GM19240 (cell line): ENCODE results near the gene VAMP4.

Experiments used
- DNase-seq: peaks from one replicate; pipeline ENCODE4 v3.0.0; 2011; ENCODE audit warnings: low spot score; ENCODE audit not compliant: insufficient read length

Gene VAMP4

GRCh38 chr1:171741872-171742576 lies at the start of gene VAMP4:
Gene VAMP4 (minus strand): TSS chr1:171742065. CDS start chr1:171738414, 3,651 bp downstream.
- DNase-seq, result peak; percentile 57

GRCh38 chr1:171790318-171790717 lies 48.5 kb upstream of the VAMP4 start:
- DNase-seq, result no peak

- DNase-seq, result no peak
Observed at GRCh38 chr1:171788696-171789095, 46.8 kb upstream of the VAMP4 start.

GRCh38 chr1:171787686-171788480 lies 46.0 kb upstream of the VAMP4 start:
- no peak for DNase-seq

GRCh38 chr1:171786534-171786933 lies 44.7 kb upstream of the VAMP4 start:
- no peak for DNase-seq

- DNase-seq, result no peak
Observed at GRCh38 chr1:171785766-171786165, 43.9 kb upstream of the VAMP4 start.

GRCh38 chr1:171784784-171785183 lies 42.9 kb upstream of the VAMP4 start:
- DNase-seq, result peak; percentile 18

- no peak for DNase-seq
Observed at GRCh38 chr1:171783816-171784530, 42.1 kb upstream of the VAMP4 start.

GRCh38 chr1:171781176-171781875 lies 39.5 kb upstream of the VAMP4 start, which contains the start of gene METTL13:
Gene METTL13 (plus strand): TSS chr1:171781660. CDS start chr1:171781968, 308 bp downstream.
- DNase-seq, result peak; percentile 88

GRCh38 chr1:171780583-171781175 lies 38.8 kb upstream of the VAMP4 start:
- no peak for DNase-seq

- no peak for DNase-seq
Observed at GRCh38 chr1:171772312-171772711, 30.4 kb upstream of the VAMP4 start.

GRCh38 chr1:171769754-171770153 lies 27.9 kb upstream of the VAMP4 start:
- DNase-seq, result no peak

- DNase-seq, result no peak
Observed at GRCh38 chr1:171769171-171769570, 27.3 kb upstream of the VAMP4 start.

- DNase-seq, result no peak
Observed at GRCh38 chr1:171763764-171764163, 21.9 kb upstream of the VAMP4 start.

- DNase-seq, result no peak
Observed at GRCh38 chr1:171762143-171762563, 20.3 kb upstream of the VAMP4 start.

- no peak for DNase-seq
Observed at GRCh38 chr1:171758011-171758410, 16.1 kb upstream of the VAMP4 start.

GRCh38 chr1:171756856-171757255 lies 15.0 kb upstream of the VAMP4 start:
- DNase-seq, result no peak

- no peak for DNase-seq
Observed at GRCh38 chr1:171754971-171755370, 13.1 kb upstream of the VAMP4 start.

- no peak for DNase-seq
Observed at GRCh38 chr1:171754353-171754705, 12.5 kb upstream of the VAMP4 start.

- no peak for DNase-seq
Observed at GRCh38 chr1:171753685-171754352, 12.0 kb upstream of the VAMP4 start.
